COLO668 (cell line): Measurements from ENCODE around the gene TCERG1.

ENCODE experiments used
- DNase-seq: peaks from one replicate; lab custom pipeline; 2025; ENCODE audit not compliant: unreplicated experiment; lab: John Stamatoyannopoulos, UW

TCERG1 gene

DNA sequence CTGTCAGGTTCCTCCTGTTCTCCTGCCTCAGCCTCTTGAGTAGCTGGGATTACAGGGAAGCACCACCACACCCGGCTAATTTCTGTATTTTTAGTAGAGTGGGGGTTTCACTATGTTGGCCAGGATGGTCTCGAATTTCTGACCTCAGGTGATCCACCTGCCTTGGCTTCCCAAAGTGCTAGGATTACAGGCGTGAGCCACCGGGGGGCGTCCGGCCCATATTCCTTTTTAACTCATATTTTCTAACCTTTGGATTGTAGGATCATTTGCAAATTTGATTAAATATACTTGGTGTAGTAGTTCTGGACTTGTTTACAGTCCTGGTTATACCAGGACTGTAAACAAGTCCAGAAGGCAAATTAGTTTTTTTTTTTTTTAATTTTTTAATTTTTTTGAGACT lies 4.3 kb downstream of the TCERG1 start:
- no peak for DNase-seq

DNA sequence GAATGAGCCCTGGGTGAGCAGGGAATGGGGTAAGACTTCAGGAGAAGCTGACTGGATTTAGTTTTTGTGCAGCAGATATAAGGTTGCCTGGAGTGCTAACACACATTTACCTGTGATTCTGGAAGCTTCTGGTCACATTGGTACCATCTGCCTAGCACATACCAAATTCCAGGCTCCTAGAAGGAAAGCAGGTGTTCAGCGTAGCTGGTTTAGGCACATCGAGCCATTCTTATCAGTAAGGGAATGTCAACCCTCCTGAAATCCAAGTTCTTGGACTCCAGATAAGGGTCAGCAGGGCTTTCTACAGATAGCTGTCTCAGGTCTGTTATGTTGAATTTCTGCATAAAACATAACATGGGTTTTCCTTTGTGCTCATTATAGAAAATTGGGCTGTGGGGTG lies 10.3 kb downstream of the TCERG1 start:
- no peak for DNase-seq

DNA sequence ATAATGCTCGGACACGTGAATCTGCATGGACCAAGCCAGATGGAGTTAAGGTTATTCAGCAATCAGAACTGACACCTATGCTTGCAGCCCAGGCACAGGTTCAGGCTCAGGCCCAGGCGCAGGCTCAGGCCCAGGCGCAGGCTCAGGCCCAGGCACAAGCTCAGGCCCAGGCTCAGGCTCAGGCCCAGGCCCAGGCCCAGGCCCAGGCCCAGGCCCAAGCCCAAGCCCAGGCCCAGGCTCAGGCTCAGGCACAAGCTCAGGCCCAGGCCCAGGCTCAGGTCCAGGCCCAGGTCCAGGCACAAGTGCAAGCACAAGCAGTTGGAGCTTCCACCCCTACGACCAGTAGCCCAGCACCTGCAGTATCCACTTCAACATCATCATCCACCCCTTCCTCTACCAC lies 11.8 kb downstream of the TCERG1 start:
- DNase-seq: no peak

DNA sequence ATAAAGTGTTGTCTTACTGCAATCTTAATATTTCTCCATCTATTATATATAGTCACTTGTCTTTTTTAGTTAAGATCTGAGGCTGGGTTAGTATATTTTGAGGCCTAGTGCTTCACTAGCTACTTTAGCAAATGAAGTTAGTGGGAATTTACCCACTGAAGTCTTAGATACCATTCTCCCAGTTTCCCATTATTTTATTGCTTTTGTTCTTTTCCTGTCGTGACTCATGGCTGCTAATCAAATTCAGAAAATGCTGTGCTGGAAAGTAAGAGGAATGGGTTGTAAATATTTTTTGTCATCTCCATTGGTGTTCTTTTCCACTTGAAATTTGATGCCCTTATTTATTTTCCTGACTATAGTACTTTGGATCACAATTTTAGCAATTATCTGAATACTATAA lies 14.2 kb downstream of the TCERG1 start:
- no peak for DNase-seq

DNA sequence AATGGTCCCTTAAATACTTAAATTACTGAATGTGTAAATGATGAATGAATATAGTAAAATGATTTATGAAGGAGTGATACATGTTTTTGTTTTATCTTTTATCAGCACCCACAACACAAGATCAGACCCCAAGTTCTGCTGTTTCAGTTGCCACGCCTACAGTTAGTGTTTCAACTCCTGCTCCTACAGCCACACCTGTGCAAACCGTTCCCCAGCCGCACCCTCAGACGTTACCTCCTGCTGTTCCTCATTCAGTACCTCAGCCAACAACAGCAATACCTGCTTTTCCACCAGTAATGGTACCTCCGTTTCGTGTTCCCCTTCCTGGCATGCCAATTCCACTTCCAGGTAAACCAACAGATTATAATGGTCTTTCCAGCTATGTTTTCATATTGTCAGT lies 16.3 kb downstream of the TCERG1 start:
- DNase-seq: no peak

DNA sequence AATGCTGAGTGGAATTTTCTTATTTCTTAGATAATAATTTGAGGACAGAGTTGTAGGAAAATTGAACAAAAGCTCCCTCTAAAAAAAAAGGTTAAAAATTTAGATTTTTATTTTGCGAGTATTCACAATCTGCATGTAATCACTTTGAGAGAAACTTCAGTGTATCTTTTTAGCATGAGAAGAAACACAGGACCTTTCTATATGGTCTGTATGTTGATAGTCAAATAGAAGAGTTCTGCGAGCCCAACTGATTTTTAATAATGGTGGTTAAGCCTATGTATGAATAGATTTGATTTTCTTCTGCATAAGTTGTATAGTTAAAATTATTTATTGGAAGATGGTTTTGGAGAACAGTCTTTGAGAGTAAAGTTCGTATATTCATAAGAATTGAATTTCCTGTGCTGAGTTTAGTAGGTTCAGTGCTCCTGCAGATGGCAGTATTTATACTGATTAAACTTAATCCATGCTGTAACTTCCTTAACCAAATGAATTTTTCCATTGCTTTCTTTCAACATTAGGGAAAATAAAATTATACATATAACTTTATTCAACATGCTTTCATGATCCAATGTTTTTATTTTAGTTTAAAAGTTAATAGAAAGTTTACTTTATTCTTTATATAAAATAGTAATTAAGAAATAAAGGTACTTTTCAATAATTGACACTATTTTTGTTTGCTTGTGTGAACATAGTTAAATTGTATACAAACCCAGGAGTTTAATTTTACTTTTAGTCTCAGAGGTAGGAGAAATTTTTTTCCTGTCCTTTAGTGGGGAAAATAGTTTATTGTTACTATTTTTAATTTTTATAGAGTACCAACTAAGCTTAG lies 19.6 kb downstream of the TCERG1 start:
- DNase-seq: no peak

DNA sequence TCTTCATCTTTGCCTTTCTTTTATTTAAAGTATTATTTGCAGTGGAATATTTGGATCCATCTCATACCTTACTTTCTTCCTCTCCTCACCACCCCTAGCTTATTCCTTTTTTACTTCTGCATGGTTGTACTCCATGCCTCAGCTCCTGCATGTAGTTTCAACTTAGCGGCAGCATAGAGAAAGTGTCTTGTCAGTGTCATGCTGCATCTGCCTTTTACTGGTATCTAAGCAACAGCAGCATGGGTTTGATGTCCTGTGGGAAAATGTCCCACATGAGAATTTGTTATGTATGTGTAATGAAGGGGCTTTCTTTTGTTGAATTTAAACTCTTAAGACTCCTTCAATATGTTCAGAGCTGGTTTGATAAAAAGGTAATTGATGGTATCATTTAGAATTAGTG lies 20.6 kb downstream of the TCERG1 start:
- no peak for DNase-seq

DNA sequence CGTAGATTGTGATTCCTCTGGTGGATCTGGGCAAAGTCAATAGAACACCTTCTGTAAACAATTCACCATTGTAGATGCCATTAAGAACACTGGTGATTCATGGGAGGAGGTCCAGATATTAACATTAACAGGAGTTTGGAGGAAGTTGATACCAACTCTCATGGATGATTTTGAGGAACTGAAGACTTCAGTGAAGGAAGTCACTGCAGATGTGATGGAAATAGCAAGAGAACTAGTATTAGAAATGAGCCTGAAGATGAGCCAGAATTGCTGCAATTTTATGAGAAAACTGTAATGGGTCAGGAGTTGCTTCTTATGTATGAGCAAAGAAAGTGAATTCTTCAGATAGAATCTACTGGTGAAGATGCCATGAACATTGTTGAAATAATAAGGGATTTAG lies 26.9 kb downstream of the TCERG1 start:
- DNase-seq: no peak

DNA sequence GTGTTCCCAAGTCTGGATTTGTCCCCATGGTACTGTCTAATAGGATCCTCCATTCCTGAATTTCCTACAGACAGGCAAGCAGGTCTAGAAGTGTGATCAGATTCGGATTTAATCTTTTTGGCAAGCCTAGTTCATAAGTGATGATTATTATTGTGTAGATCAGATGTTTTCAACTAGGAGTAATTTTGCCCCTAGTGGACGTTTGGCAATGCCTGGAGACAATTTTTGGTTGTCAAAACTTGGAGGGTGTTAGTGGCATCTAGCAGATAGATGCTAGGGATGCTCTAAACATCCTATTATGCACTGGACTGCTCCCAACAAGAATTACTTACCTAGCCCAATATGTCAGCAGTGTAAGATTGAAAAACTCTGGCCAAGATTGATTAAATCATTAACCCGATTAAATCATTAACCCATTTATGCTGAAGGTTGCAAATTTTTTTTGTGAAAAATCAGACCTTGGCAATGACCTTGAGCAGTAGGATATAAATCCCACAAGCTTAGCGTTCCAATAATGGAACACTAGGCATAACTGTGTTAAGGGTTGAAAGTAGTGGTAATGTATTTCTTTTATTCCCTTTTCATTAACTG lies 28.2 kb downstream of the TCERG1 start:
- no peak for DNase-seq

DNA sequence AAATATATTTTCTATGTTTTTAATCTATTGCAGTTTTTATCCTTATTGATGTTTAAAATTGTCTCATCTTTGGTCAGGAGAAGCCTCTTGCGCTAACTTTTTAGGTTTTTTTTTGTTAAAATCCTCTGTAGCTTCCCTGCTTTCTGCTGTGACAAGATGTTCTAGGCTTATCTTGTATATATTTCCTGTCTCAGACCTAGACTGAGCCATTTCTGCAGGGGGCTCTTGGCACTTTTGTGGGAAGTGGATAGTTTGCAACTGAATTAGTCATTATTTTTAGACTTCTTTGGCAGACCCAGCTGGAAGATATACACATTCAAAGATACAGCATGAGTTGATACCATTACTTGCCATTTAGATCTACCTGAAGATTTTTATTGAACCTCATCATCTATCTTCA lies 28.8 kb downstream of the TCERG1 start:
- DNase-seq: no peak

DNA sequence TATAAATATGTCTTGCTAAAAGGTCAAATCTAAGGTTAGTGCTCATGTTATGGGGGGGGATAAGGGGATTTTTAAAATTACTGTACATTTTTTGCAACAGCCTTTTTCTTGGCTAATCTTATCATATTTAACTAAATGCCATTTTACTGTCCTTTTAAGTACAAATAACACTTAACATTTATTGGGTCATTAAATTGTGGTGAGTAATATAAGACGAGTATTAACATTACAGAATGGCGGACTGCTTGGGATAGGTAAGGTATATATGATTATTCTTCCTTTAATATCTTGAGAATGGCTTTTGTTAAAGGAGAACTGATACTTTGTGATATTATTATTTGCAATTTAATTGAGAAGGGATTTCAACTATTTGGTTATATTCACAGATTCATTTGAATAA lies 35.6 kb downstream of the TCERG1 start:
- no peak for DNase-seq

DNA sequence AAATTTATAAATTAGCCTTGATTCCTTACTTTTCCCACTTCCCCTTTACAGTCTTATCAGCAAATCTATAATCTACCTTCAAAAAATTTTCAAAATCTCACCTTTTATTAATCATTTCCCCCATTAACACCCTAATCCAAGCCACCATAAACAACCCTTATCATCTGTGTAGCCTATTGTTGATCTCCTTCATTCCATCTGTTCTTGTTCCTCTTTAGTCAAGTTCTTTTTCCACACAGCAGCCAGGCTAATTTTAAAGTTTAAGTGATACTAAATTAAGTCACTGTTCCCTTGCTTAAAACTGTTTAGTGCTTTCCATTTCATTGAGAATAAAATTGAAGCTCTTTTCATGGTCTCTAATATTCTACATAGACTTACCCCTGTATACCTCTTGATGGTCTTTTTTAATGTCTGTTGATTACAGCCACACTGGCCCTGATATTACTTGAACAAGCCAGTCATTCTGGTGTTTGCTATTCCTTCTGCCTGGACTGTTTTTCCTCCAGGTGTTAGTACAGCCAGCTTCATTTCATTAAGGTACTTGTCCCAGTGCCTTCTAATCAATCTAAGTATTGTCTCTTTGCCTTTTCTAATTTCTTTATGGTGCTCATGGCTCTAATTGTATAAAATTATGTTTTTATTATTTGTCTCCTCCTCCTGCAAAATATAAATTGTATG lies 37.7 kb downstream of the TCERG1 start:
- DNase-seq: no peak

DNA sequence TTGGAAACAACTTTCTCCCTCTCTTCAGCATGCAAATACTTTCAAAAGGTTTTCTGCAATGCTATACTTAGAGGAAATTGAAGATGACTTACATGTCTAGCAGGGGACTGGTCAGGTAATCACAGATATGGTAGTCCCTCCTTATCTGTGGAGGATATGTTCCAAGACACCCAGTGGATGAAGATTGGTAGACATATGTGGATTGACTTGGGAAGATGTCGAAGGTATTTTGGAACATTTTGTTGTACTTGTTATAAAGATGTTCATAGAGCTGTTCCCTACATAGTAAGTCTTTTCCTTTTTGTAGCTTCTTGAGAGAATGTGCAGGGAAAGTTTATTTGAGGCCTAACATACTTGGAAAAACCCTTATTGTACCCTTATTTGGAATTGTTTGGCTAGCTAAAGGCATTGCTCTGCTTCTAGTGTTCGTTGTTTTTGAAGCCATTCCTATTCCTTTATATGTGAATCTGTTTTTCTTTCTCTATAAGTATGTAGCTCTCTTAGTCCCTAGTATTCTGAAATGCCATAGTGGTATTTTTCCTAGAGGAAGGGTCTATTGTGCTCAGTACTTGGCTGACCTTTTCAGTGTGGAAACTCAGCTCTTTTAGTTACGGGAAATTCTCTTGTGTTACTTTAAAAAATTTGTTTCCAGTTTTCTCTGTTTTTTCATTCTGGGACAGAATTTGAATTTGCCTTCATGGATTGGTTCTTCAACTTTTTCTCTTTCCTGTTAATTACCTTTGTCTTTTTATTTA lies 43.1 kb downstream of the TCERG1 start:
- DNase-seq: no peak

DNA sequence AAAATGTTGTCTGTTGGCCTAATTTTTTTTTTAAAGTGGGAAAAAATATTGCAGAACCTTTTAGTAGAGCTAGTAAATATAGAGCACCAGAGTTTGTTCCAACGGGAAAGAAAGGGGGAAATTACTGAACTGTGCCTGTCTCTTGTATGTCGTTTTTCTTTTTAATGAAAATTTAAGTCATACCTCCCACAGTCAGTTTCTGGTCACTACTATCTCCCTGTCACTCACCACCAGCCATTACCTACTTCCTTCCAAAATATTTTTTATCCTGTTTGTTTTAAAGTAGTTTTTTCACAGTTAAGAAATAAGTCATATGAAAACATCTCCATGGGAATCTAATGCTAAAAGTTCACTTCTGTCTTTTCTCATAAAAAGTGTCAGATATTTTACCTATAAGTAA lies 47.5 kb downstream of the TCERG1 start:
- DNase-seq: no peak

DNA sequence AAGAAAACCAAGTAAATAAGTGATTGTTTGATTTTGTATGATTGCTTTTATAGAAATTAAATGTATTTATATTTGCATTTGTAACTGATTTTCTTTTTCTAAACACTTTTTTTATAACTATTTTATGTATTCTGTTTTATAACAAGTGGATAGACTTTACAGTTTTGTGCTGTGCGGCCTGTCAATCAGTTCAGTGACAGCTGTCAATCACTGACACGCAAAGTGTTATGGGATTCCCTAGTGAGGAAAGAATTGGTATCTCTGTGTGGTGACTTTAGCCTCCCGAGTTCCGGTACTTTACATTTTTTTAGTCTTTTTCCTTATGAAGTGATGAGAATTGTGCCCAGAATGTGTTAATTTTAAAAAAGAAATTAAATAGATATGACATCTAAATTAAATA lies 52.5 kb downstream of the TCERG1 start:
- no peak for DNase-seq

DNA sequence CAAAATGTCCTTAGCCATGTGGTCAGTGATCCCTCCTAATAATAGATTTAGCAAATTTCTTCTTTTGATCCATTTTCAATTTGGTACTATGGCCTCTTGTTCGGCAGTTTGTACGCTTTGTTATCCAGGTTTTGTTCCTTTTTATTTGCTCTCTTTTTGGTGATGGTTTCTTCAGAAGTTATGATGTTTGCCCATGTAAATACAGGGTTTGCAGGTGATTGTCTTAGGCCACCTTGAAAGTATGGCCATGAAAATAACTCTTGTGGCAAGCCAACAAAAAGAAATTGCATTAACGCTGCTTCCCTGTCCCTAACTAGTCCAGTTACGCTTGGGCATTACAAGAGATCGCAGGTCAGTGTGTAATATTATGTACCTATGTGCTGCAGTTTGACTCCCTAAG lies 60.3 kb downstream of the TCERG1 start:
- DNase-seq: no peak

DNA sequence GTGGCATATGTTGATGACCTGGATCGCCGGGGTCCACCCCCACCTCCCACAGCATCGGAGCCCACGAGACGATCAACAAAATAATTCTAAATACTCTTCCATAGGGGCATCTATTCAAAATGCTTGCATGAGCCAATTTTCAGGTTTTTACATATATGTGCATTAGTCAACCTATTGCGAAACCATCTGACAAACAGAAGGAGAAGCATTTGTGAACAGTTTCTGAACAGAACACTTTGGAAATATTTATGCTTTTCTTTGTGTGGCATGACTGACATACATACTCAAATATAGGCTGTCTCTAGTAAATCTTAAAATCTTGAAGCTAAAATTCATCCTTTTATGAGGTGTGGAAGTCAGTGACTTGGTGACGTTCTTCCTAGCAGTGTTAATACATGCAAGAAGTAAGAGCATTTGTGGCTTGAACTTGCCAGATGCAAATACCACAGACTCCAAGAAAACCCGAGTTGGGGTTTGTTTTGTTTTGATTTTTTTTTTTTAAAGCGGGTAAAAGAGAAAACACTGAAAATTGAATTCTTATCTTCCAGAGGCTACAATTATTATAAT lies 63.5 kb downstream of the TCERG1 start:
- DNase-seq: no peak

DNA sequence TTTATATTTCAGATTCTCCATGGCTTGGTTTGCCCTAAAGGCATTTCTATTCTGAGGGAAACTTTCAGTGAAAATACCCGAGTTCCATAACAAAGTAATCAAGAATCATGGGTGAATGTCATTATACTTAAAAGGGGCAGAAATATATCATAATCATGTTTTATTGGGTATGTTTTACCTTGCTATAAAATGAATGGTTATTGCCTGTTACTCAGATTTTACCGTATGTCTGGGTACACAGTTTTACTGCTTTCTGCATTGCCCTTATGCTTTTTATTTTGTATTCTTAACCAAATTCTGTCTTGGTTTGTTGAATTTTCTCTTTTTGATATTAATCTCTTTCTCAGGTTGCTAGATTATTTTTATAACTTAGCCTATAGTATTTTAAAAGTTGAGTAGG lies 66.3 kb downstream of the TCERG1 start:
- no peak for DNase-seq

DNA sequence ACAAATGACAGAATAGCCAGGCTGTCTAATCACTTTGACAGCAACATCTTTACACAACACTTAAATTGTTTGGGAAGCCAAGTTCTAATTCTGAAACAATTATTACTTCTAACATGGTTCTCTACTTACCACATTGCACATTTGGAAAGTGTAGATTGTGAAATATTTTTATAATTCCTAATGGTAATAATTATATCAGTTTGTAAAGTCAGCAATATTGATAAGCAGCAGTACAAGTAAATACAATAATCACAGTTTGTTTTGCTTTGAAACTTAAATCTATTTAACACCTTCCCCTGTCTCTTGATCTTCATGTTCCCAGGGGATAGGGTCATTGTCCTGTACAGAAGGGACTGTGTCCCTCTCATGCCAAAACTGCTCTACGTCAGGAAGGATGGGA lies 67.4 kb downstream of the TCERG1 start:
- no peak for DNase-seq

DNA sequence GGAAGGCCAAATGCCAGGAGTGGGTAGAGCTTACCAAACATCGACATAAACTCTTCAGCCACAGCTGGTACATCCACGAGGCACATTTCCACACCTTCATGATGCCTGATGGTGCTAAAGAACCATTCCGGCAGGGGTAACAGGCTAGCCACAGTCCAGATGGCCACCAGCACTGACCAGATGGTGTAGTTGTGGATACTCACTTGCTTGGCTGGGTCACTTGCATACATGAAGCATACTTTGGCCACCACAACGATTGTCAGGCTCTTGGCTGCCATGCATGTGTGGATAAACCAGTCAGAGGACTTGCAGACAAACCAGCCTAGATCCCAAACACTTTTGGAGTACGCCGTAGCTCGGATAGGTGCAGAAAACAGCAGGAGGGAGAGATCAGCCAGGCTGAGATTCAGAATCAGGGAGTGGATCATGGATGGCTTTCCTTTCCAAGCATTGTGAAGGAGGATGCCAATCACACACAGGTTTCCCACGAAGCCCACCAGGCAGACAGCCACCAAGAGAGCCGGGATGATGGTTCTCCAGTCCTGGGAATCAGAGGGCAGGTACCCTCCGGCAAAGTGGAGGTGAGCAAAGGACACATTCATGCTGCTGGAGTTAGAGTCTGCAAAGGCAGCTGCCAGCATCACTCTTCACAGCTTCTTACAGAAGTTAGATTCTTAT lies 68.5 kb downstream of the TCERG1 start:
- DNase-seq: no peak

DNA sequence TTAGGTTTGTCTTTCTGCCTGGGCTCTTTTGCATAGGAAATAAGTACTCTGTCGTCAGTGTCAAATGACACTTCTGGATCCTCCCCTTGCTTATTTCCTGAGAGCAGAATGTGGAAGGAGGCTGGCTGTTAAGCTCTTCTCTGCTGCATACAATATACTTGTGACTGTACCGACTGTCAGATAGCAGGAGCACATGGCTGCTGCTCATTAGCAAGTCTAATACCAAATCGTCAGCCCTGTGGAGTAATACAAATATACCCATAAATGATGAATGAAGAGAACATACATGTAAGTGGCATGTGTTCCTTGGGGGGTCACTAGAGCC lies 69.0 kb downstream of the TCERG1 start, which contains the start of gene GPR151:
Gene GPR151, minus strand, starts transcription at position 40 of the 325 bp plus-strand sequence. CDS start 77 bp downstream, outside the sequence.
- no peak for DNase-seq
